ENCODE measurements around the gene UBE2C.

GRCh38 chr20:45851501-45851900 is 39.1 kb downstream of the UBE2C start:
- TF ChIP-seq POLR2A (IDR thresholded peaks at IDR 0.05) = no peak
- no peak for TF ChIP-seq EP300 (IDR thresholded peaks at IDR 0.05)
- TF ChIP-seq CTCF (IDR thresholded peaks at IDR 0.05) = no peak

All from suprapubic skin (tissue), 3 donors.